PC-3 (cell line): ENCODE measurements around the gene KIF7. TPM values are rescaled to one million over a fixed set of nuclear protein-coding genes. Genes with fewer than 3 reads are reported as not detected.
A peak's percentile ranks its signal among the peaks of the same experiment; 100 is the strongest.

Experiments
- ATAC-seq: fragments of 200-7000 bp; cut with Tn5 transposase; 2 replicates; pipeline ENCODE4 v1.9.1; 2020; ENCODE audit warnings: mild to moderate bottlenecking, moderate library complexity
- BruUV-seq: library from RNA; stranded (reverse); fragments of 400-500 nt; replicated peaks from 2 replicates; lab custom pipeline; 2021; lab: Mats Ljungman, UMichigan
- CTCF ChIA-PET: fragments of 300-600 bp; sonication (Branson Sonifier 250); formaldehyde crosslinking; loops from one replicate; lab custom pipeline; 2022; ENCODE audit warnings: antibody characterized with exemption; lab: Charles Lee
- POLR2A ChIA-PET: fragments of 300-600 bp; sonication (Branson Sonifier 250); formaldehyde crosslinking; loops from one replicate; lab custom pipeline; 2022; ENCODE audit warnings: antibody characterized with exemption; ENCODE audit not compliant: unreplicated experiment; lab: Charles Lee
- DNase-seq: peaks from one replicate; pipeline ENCODE4 v3.0.0-alpha.2; 2015
- H2AFZ ChIP-seq: fragments of 300-600 bp; sonication (generic); 2 replicates; pipeline ENCODE4 v1.6.0; 2016; ENCODE audit warnings: antibody characterized with exemption, low read length
- H3F3A ChIP-seq: fragments of 300-600 bp; sonication (generic); one replicate; pipeline ENCODE4 v1.6.0; 2017; ENCODE audit warnings: antibody characterized with exemption, low read length, control low read depth, mild to moderate bottlenecking; ENCODE audit not compliant: unreplicated experiment
- H3K27ac ChIP-seq: fragments of 300-600 bp; sonication (generic); 2 replicates; pipeline ENCODE4 v1.5.1; 2016; ENCODE audit warnings: mild to moderate bottlenecking, low read length
- H3K27me3 ChIP-seq: fragments of 300-600 bp; sonication (generic); 2 replicates; pipeline ENCODE4 v1.6.1; 2016; ENCODE audit warnings: low read length, mixed read lengths
- H3K36me3 ChIP-seq: fragments of 300-600 bp; sonication (generic); 2 replicates; pipeline ENCODE4 v1.6.1; 2016; ENCODE audit warnings: low read depth, mixed run types, low read length, mixed read lengths
- H3K4me1 ChIP-seq: fragments of 300-600 bp; sonication (generic); 2 replicates; pipeline ENCODE4 v1.5.1; 2016; ENCODE audit warnings: low read length; ENCODE audit not compliant: insufficient read depth
- H3K4me2 ChIP-seq: fragments of 300-600 bp; sonication (generic); 2 replicates; pipeline ENCODE4 v1.6.0; 2016; ENCODE audit warnings: low read length
- H3K4me3 ChIP-seq: fragments of 300-600 bp; sonication (generic); 2 replicates; pipeline ENCODE4 v1.5.1; 2016; ENCODE audit warnings: mild to moderate bottlenecking, low read length, mixed read lengths
- H3K79me2 ChIP-seq: fragments of 300-600 bp; sonication (generic); 2 replicates; pipeline ENCODE4 v1.6.1; 2017; ENCODE audit warnings: low read length, mixed read lengths
- H3K9ac ChIP-seq: fragments of 300-600 bp; sonication (generic); 2 replicates; pipeline ENCODE4 v1.6.0; 2016; ENCODE audit warnings: mild to moderate bottlenecking, low read length
- H3K9me2 ChIP-seq: fragments of 300-600 bp; sonication (generic); replicated peaks from 2 replicates; pipeline ENCODE4 v1.6.1; 2016; ENCODE audit warnings: mixed run types, low read length, mixed read lengths
- H3K9me3 ChIP-seq: fragments of 300-600 bp; sonication (generic); 2 replicates; pipeline ENCODE4 v1.6.1; 2016; ENCODE audit warnings: low read length, mixed read lengths
- H4K20me1 ChIP-seq: fragments of 300-600 bp; sonication (generic); 2 replicates; pipeline ENCODE4 v1.6.1; 2016; ENCODE audit warnings: low read length, mixed read lengths
- CTCF ChIP-seq: fragments of 300-600 bp; sonication (generic); conservative IDR thresholded peaks from 2 replicates; pipeline ENCODE4 v1.5.1; 2017; ENCODE audit warnings: antibody characterized with exemption, low read depth, mild to moderate bottlenecking, low read length
- EZH2 ChIP-seq: fragments of 300-600 bp; sonication (generic); IDR thresholded peaks from one replicate; pipeline ENCODE4 v1.6.1; 2017; ENCODE audit warnings: antibody characterized with exemption, mild to moderate bottlenecking, low read length; ENCODE audit not compliant: unreplicated experiment
- EZH2phosphoT487 ChIP-seq: fragments of 300-600 bp; sonication (generic); IDR thresholded peaks from 2 replicates; pipeline ENCODE4 v1.6.1; 2018; ENCODE audit warnings: mild to moderate bottlenecking, antibody characterized with exemption, low read length, borderline replicate concordance
- intact Hi-C: fragments of 100-400 bp; cut with micrococcal nuclease; formaldehyde crosslinking; loops from 2 replicates; pipeline ENCODE4 v1.9.0; 2023
- total RNA-seq: library from RNA; depleted of rRNA; stranded (reverse); fragments of >200 nt; gene quantifications from 2 replicates; pipeline ENCODE4 v1.2.3, GENCODE V29; 2014

KIF7 gene
- total RNA-seq, 1 experiment from 2014 or later: 18.8 TPM

- Histone ChIP-seq H3K9me3 (no peaks in the 10 kb centered on the region), H3K9ac (no peak overlapping the region), H3K4me3 (no peak overlapping the region), H2AFZ (no peak overlapping the region), H3K4me2 (no peak overlapping the region), H3K36me3 (peaks cover 6% of the 10 kb centered on the region; the same call in 1 of the 2 replicates), H3K4me1 (peaks cover 21% of the 10 kb centered on the region), H3K79me2 (peaks cover 20% of the 10 kb centered on the region), H3K27me3 (no peaks in the 10 kb centered on the region), H4K20me1 (no peaks in the 10 kb centered on the region), H3F3A (no peaks in the 10 kb centered on the region), H3K9me2 (no peaks in the 10 kb centered on the region), H3K27ac (no peak overlapping the region)
- DNase-seq: no peak
- no peak for TF ChIP-seq EZH2phosphoT487
- no peak for TF ChIP-seq EZH2
- no peak for TF ChIP-seq CTCF
- BruUV-seq: no TSS peak
- no peak for ATAC-seq
- POLR2A ChIA-PET: no interaction called here
- intact Hi-C loops: no loop called here
- CTCF ChIA-PET: no interaction called here
Measured at GRCh38 chr15:89685995-89686394, 30.7 kb upstream of the KIF7 start.

- Histone ChIP-seq H3K4me3 (no peak overlapping the region), H3K36me3 (peaks cover 6% of the 10 kb centered on the region; the same call in 1 of the 2 replicates), H3K4me2 (peak overlapping the region; percentile 54), H4K20me1 (no peaks in the 10 kb centered on the region), H3K9ac (no peak overlapping the region), H2AFZ (no peak overlapping the region), H3K4me1 (peaks cover 24% of the 10 kb centered on the region), H3K9me3 (no peaks in the 10 kb centered on the region), H3K9me2 (no peaks in the 10 kb centered on the region), H3F3A (no peaks in the 10 kb centered on the region), H3K27ac (peak overlapping the region; percentile 54), H3K27me3 (no peaks in the 10 kb centered on the region), H3K79me2 (no peaks in the 10 kb centered on the region)
- DNase-seq: no peak
- TF ChIP-seq EZH2phosphoT487 (no peak), CTCF (no peak), EZH2 (no peak)
- intact Hi-C loops: no loop called here
- ChIA-PET CTCF (no interaction called here), POLR2A (no interaction called here)
- no TSS peak for BruUV-seq
- ATAC-seq: peak; percentile 25
Measured at GRCh38 chr15:89681146-89681545, 25.9 kb upstream of the KIF7 start.

- Histone ChIP-seq H3K36me3 (peaks cover 6% of the 10 kb centered on the region; the same call in 1 of the 2 replicates), H3K9me2 (no peaks in the 10 kb centered on the region), H3K27me3 (no peaks in the 10 kb centered on the region), H3K27ac (peak overlapping the region; percentile 54), H3K4me1 (peaks cover 24% of the 10 kb centered on the region), H3K79me2 (no peaks in the 10 kb centered on the region), H3K9ac (no peak overlapping the region), H3K4me2 (peak overlapping the region; percentile 54), H3F3A (no peaks in the 10 kb centered on the region), H3K4me3 (no peak overlapping the region), H2AFZ (no peak overlapping the region), H4K20me1 (no peaks in the 10 kb centered on the region), H3K9me3 (no peaks in the 10 kb centered on the region)
- ChIA-PET CTCF (no interaction called here), POLR2A (no interaction called here)
- intact Hi-C loops: loop anchor here (1.0 kb wide), 1 partner anchor 17 kb away; no protein-coding TSS in a partner anchor
- TF ChIP-seq EZH2 (no peak), EZH2phosphoT487 (no peak), CTCF (no peak)
- BruUV-seq: no TSS peak
- DNase-seq (peak; percentile 90), ATAC-seq (peak; percentile 89)
Measured at GRCh38 chr15:89680282-89680873, 25.1 kb upstream of the KIF7 start.
